Measurements from ENCODE around the gene CRIM1.

- TF ChIP-seq CTCF (IDR thresholded peaks at IDR 0.05) (no peak), POLR2A (IDR thresholded peaks at IDR 0.05) (no peak)
Observed at GRCh38 chr2:36318547-36318946, 37.0 kb upstream of the CRIM1 start.

Measured in tibial nerve (tissue), 3 donors.